GM23248 (cell line): ENCODE results near the gene DKKL1. TPM values are rescaled to one million over a fixed set of nuclear protein-coding genes. Genes with fewer than 3 reads are reported as not detected.

Experiments
- DNase-seq: peaks from one replicate; pipeline ENCODE4 v3.0.0-alpha.2; 2015
- H2AFZ ChIP-seq: fragments of 200-600 bp; sonication (generic); 2 replicates; pipeline ENCODE4 v1.6.1; 2016; ENCODE audit warnings: antibody characterized with exemption
- H3F3A ChIP-seq: fragments of 200-600 bp; sonication (generic); 2 replicates; pipeline ENCODE4 v1.6.1; 2016; ENCODE audit warnings: mild to moderate bottlenecking, antibody characterized with exemption, mixed run types; ENCODE audit not compliant: insufficient read depth
- H3K27ac ChIP-seq: fragments of 200-600 bp; sonication (generic); 2 replicates; pipeline ENCODE4 v1.5.1; 2016; ENCODE audit warnings: mild to moderate bottlenecking
- H3K27me3 ChIP-seq: fragments of 200-600 bp; sonication (generic); replicated peaks from 2 replicates; pipeline ENCODE4 v1.6.1; 2016; ENCODE audit warnings: mild to moderate bottlenecking; ENCODE audit not compliant: insufficient read depth
- H3K36me3 ChIP-seq: fragments of 200-600 bp; sonication (generic); 2 replicates; pipeline ENCODE4 v1.6.1; 2016; ENCODE audit warnings: low read depth, mild to moderate bottlenecking
- H3K4me1 ChIP-seq: fragments of 200-600 bp; sonication (generic); 2 replicates; pipeline ENCODE4 v1.6.1; 2016; ENCODE audit warnings: mild to moderate bottlenecking; ENCODE audit not compliant: insufficient read depth
- H3K4me2 ChIP-seq: fragments of 200-600 bp; sonication (generic); one replicate; pipeline ENCODE4 v1.6.1; 2016; ENCODE audit warnings: mild to moderate bottlenecking; ENCODE audit not compliant: unreplicated experiment
- H3K4me3 ChIP-seq: fragments of 200-600 bp; sonication (generic); 2 replicates; pipeline ENCODE4 v1.5.1; 2016; ENCODE audit warnings: mild to moderate bottlenecking
- H3K79me2 ChIP-seq: fragments of 200-600 bp; sonication (generic); 2 replicates; pipeline ENCODE4 v1.6.1; 2016; ENCODE audit warnings: mild to moderate bottlenecking; ENCODE audit not compliant: insufficient read depth
- H3K9ac ChIP-seq: fragments of 200-600 bp; sonication (generic); 2 replicates; pipeline ENCODE4 v1.6.1; 2016; ENCODE audit warnings: mild to moderate bottlenecking
- H3K9me2 ChIP-seq: fragments of 200-600 bp; sonication (generic); 2 replicates; pipeline ENCODE4 v1.6.1; 2016; ENCODE audit warnings: mixed run types, mild to moderate bottlenecking, moderate library complexity; ENCODE audit not compliant: insufficient read depth
- H3K9me3 ChIP-seq: fragments of 200-600 bp; sonication (generic); one replicate; pipeline ENCODE4 v1.6.1; 2017; ENCODE audit warnings: low read depth
- H4K20me1 ChIP-seq: fragments of 200-600 bp; sonication (generic); 2 replicates; pipeline ENCODE4 v1.6.0; 2016; ENCODE audit not compliant: insufficient read depth
- EZH2 ChIP-seq: fragments of 200-600 bp; sonication (generic); IDR thresholded peaks from 2 replicates; pipeline ENCODE4 v1.6.1; 2018; ENCODE audit warnings: antibody characterized with exemption, mild to moderate bottlenecking; ENCODE audit not compliant: insufficient read depth, poor library complexity, severe bottlenecking
- EZH2phosphoT487 ChIP-seq: fragments of 200-600 bp; sonication (generic); IDR thresholded peaks from 2 replicates; pipeline ENCODE4 v1.6.1; 2018; ENCODE audit warnings: antibody characterized with exemption, moderate library complexity, mild to moderate bottlenecking, low read depth; ENCODE audit not compliant: insufficient read depth
- WGBS, 2 experiments: methylation state at CpG; one replicate each; pipeline ENCODE4 v1.1.6; 2015 to 2017; ENCODE audit warnings: low lambda C conversion rate in 2 of 2, low coverage in 1 of 2; ENCODE audit errors: missing lambda C conversion rate in 2 of 2; 5-methylcytosine and 5-hydroxymethylcytosine counted together
- in situ Hi-C: fragments of 300-500 bp; cut with MboI; formaldehyde crosslinking; loops from 2 replicates; pipeline ENCODE4 v1.15.0; 2020
- polyA plus RNA-seq: library from polyadenylated mRNA; unstranded; fragments of >200 nt; fragmentation: Nextera tagmentation; extraction: Ambion mirVana; gene quantifications from 2 replicates; pipeline ENCODE4 v1.2.1, GENCODE V29; 2016
- total RNA-seq: library from RNA; depleted of rRNA; stranded (reverse); fragments of >200 nt; shearing (Covaris generic); gene quantifications from 2 replicates; pipeline ENCODE4 v1.2.3, GENCODE V29; 2014

DKKL1 gene
- total and polyA plus RNA-seq, 2 experiments from 2014 or later, result not detected

DNA sequence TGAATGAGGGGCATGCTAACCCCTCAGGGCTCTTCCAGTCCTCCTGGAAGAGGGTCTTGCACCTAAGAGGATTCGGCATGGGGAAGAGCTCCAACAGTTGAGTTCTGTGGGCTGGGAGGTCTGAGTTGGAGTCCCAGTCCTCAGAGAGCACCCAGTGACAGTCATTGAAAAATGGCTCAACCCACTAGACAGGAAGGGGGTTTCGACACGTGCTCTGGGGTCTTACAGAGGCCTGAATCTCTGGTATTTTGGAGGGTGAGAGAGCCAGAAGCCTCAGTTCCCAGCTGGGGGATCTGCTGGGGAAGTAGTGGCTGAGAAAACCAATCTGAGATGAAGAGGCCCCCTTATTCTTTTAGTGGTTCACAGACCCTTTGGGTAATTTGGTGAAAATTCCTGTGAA is 50.6 kb downstream of the DKKL1 start:
- Histone ChIP-seq H3K4me3 (no peak overlapping the region), H3K9me3 (no peaks in the 10 kb centered on the region), H3K9ac (no peak overlapping the region), H4K20me1 (no peaks in the 10 kb centered on the region), H3K79me2 (no peaks in the 10 kb centered on the region), H3K27me3 (peaks cover 12% of the 10 kb centered on the region), H3K4me2 (no peak overlapping the region), H3K4me1 (no peaks in the 10 kb centered on the region), H3F3A (no peaks in the 10 kb centered on the region), H2AFZ (no peak overlapping the region), H3K27ac (no peak overlapping the region), H3K36me3 (no peaks in the 10 kb centered on the region), H3K9me2 (no peaks in the 10 kb centered on the region)
- in situ Hi-C loops, result no loop called here
- whole genome bisulfite sequencing, 2 experiments, result 63 to 65% methylated on average over 3 of the region's 3 CpGs
- no peak for TF ChIP-seq EZH2phosphoT487
- no peak for TF ChIP-seq EZH2
- DNase-seq, result no peak

DNA sequence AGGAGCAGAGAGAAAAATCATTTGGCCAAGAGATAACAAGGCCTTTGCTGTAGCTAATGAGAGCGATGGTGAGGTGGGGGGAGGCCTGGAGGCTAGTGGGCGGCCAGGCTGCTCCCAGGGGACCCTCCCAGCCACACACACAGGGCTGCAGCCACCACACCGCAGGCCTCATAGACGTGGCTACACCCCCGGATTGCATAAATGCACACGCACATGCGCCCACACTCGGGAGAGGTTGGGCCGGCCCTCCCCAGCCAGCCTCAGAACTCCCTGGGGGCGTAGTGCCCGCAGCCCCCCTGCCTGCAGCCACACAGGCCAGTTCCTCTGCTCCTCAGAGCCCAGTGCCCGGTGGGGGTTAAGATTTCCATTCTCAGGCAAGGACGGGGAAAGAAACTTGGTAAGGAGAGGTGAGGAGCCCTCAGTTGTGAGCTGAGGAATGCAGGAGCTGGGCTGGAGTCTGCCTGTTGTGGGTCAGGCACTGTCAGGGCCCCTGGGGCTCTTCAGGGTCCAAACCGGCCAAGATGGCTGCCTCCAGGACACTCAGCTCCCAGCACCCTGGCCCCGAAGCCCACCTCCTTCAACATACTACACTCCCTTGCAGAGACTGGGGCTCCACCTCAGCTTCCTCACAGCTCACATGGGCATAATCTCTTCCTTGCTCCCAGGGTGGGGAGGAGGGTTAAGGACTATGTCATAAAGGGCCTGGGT is 51.6 kb downstream of the DKKL1 start:
- Histone ChIP-seq H3K9me3 (no peaks in the 10 kb centered on the region), H4K20me1 (no peaks in the 10 kb centered on the region), H3K27me3 (peaks cover 19% of the 10 kb centered on the region), H3K4me2 (no peak overlapping the region), H3K79me2 (no peaks in the 10 kb centered on the region), H3K4me1 (no peaks in the 10 kb centered on the region), H3K4me3 (no peak overlapping the region), H3K27ac (no peak overlapping the region), H3K9me2 (no peaks in the 10 kb centered on the region), H3F3A (no peaks in the 10 kb centered on the region), H3K36me3 (no peaks in the 10 kb centered on the region), H2AFZ (no peak overlapping the region), H3K9ac (no peak overlapping the region)
- WGBS, 2 experiments, result 35 to 38% methylated on average over 13 to 15 of the region's 15 CpGs
- in situ Hi-C loops, result no loop called here
- TF ChIP-seq EZH2 (no peak), EZH2phosphoT487 (no peak)
- DNase-seq, result peak; percentile 45

DNA sequence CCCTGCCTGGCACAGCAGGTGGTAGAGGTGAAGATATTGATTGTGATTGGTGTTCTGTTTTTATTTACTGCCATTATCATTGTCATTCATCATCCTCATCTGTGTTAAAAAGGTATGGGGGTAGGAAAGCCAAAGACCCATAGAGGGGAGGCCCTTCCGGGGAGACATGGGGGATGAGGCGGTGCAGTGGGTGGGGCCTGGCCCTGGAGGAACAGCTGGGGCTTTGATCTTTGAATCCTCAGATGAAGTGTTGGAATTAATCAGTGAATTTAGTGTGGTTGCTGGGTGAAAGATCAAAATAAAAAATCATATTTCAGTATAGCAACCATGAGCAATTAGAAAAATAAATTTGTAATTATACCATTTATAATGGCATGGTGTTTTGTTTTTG is 52.1 kb downstream of the DKKL1 start:
- Histone ChIP-seq H3K4me3 (no peak overlapping the region), H2AFZ (no peak overlapping the region), H3K4me1 (no peaks in the 10 kb centered on the region), H3K27ac (no peak overlapping the region), H3K79me2 (no peaks in the 10 kb centered on the region), H3K27me3 (peaks cover 19% of the 10 kb centered on the region), H3F3A (no peaks in the 10 kb centered on the region), H4K20me1 (no peaks in the 10 kb centered on the region), H3K36me3 (no peaks in the 10 kb centered on the region), H3K9me2 (no peaks in the 10 kb centered on the region), H3K9ac (no peak overlapping the region), H3K4me2 (no peak overlapping the region), H3K9me3 (no peaks in the 10 kb centered on the region)
- in situ Hi-C loops, result no loop called here
- DNase-seq, result no peak
- no peak for TF ChIP-seq EZH2phosphoT487
- no peak for TF ChIP-seq EZH2
- 46 to 69% methylated on average over 2 of the region's 2 CpGs for WGBS, 2 experiments

DNA sequence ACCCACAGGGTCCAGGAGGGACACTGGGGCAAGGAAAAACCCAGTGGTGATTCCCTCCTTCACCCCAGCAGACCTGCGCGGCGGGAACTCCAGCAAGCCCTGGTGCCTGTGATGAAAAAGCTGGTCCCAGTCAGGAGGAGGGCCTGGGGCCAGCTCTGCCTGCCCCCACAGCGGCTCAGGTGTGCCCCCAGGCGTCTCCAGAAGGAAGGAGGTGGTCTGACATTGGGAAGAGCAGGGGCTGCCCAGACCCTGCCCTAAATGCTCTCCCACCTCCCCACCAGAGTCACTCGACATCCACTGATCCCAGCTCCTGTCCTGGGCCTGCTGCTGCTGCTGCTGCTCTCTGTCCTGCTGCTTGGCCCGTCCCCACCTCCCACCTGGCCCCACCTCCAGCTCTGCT is 53.4 kb downstream of the DKKL1 start:
- no peak for DNase-seq
- no peak overlapping the region for H3K4me2 ChIP-seq
- WGBS, 2 experiments, result 36 to 37% methylated on average over 7 of the region's 7 CpGs

DNA sequence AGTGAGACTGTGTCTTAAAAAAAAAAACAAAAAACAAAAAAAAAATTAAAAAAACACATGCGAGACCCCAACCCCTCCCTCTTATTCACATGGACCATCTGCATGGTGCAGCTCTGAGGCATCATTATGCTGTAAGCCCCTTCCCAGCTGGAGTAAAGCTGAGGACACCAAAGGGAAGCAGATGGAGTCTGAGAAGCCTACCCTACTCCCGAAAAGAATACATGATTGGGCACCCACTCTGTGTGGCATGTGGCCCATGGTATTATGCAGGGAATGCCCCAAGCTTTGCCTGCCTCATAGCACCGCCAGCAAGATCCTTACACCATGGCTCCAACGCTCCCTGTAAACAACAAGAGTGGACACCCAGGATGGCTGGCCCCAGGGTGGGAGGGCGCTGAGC is 54.8 kb downstream of the DKKL1 start:
- no peaks in the 10 kb centered on the region for H3F3A ChIP-seq
- H3K9me2 ChIP-seq, result no peaks in the 10 kb centered on the region
- H3K79me2 ChIP-seq, result no peaks in the 10 kb centered on the region
- in situ Hi-C loops, result no loop called here
- no peaks in the 10 kb centered on the region for H3K9me3 ChIP-seq
- H3K4me1 ChIP-seq, result 0 out of 2 replicates have a peak, but pooled peaks cover 5% of the 10 kb centered on the region
- H3K27me3 ChIP-seq, result peaks cover 41% of the 10 kb centered on the region
- H3K27ac ChIP-seq, result no peak overlapping the region
- DNase-seq, result no peak
- no peak overlapping the region for H3K4me3 ChIP-seq
- no peak overlapping the region for H2AFZ ChIP-seq
- H3K9ac ChIP-seq, result no peak overlapping the region
- WGBS, 2 experiments, result 47 to 56% methylated on average over 5 of the region's 5 CpGs
- no peak overlapping the region for H3K4me2 ChIP-seq
- H4K20me1 ChIP-seq, result no peaks in the 10 kb centered on the region
- no peak for TF ChIP-seq EZH2phosphoT487
- no peak for TF ChIP-seq EZH2
- H3K36me3 ChIP-seq, result no peaks in the 10 kb centered on the region

More for the DNA sequence above, 53.4 kb downstream of the DKKL1 start:
- no peaks in the 10 kb centered on the region for H3K36me3 ChIP-seq
- no peaks in the 10 kb centered on the region for H3K79me2 ChIP-seq
- H3K9me2 ChIP-seq, result no peaks in the 10 kb centered on the region
- H3K4me3 ChIP-seq, result no peak overlapping the region
- no peaks in the 10 kb centered on the region for H4K20me1 ChIP-seq
- no peak for TF ChIP-seq EZH2phosphoT487
- TF ChIP-seq EZH2, result no peak
- no peaks in the 10 kb centered on the region for H3K9me3 ChIP-seq
- H3K27me3 ChIP-seq, result peaks cover 27% of the 10 kb centered on the region
- H3K9ac ChIP-seq, result no peak overlapping the region
- in situ Hi-C loops, result no loop called here
- no peak overlapping the region for H3K27ac ChIP-seq
- no peaks in the 10 kb centered on the region for H3F3A ChIP-seq
- H2AFZ ChIP-seq, result no peak overlapping the region
- 0 out of 2 replicates have a peak, but pooled peaks cover 5% of the 10 kb centered on the region for H3K4me1 ChIP-seq
